H9 (cell line): ENCODE data around the gene PANK2. TPM values are rescaled to one million over a fixed set of nuclear protein-coding genes. Genes with fewer than 3 reads are reported as not detected.
A peak's percentile ranks its signal among the peaks of the same experiment; 100 is the strongest.

Experiments used
- DNase-seq: peaks from one replicate; pipeline ENCODE4 v3.0.0-alpha.2; 2017
- H2AFZ ChIP-seq: one replicate; pipeline ENCODE4 v1.6.1; 2013; ENCODE audit warnings: mild to moderate bottlenecking, low read length, control low read depth, moderate library complexity
- H2AK5ac ChIP-seq: 2 replicates; pipeline ENCODE4 v1.6.1; 2013; ENCODE audit warnings: low read length, control low read depth, mixed read lengths; ENCODE audit not compliant: insufficient read length
- H2BK120ac ChIP-seq: one replicate; pipeline ENCODE4 v1.6.1; 2013; ENCODE audit warnings: low read depth, mild to moderate bottlenecking, low read length, control low read depth, inconsistent platforms; ENCODE audit not compliant: poor library complexity, severe bottlenecking
- H2BK12ac ChIP-seq: 2 replicates; pipeline ENCODE4 v1.6.1; 2013; ENCODE audit warnings: low read length, control low read depth, mixed read lengths, low read depth; ENCODE audit not compliant: insufficient read length
- H2BK15ac ChIP-seq: 2 replicates; pipeline ENCODE4 v1.6.1; 2013; ENCODE audit warnings: low read depth, low read length, control low read depth
- H2BK20ac ChIP-seq: one replicate; pipeline ENCODE4 v1.6.1; 2013; ENCODE audit warnings: low read depth, mild to moderate bottlenecking, low read length, control low read depth, inconsistent platforms; ENCODE audit not compliant: poor library complexity, severe bottlenecking
- H2BK5ac ChIP-seq: 2 replicates; pipeline ENCODE4 v1.6.1; 2013; ENCODE audit warnings: low read length, control low read depth, mixed read lengths; ENCODE audit not compliant: insufficient read length
- H3K14ac ChIP-seq: 2 replicates; pipeline ENCODE4 v1.6.1; 2013; ENCODE audit warnings: low read length, control low read depth; ENCODE audit not compliant: insufficient read depth
- H3K18ac ChIP-seq: 2 replicates; pipeline ENCODE4 v1.6.1; 2013; ENCODE audit warnings: low read depth, mild to moderate bottlenecking, mixed read lengths, low read length, control low read depth; ENCODE audit not compliant: insufficient read length
- H3K23ac ChIP-seq: 2 replicates; pipeline ENCODE4 v1.6.1; 2013; ENCODE audit warnings: low read length, control low read depth, mixed read lengths, low read depth; ENCODE audit not compliant: insufficient read length
- H3K23me2 ChIP-seq: 2 replicates; pipeline ENCODE4 v1.6.1; 2013; ENCODE audit warnings: low read depth, mild to moderate bottlenecking, mixed read lengths, low read length, control low read depth; ENCODE audit not compliant: insufficient read length, poor library complexity, severe bottlenecking
- H3K27ac ChIP-seq: 2 replicates; pipeline ENCODE4 v1.5.1; 2013; ENCODE audit warnings: low read length, control low read depth, mixed read lengths, low read depth; ENCODE audit not compliant: insufficient read length
- H3K27me3 ChIP-seq: 2 replicates; pipeline ENCODE4 v1.6.1; 2013; ENCODE audit warnings: low read length, control low read depth, inconsistent platforms; ENCODE audit not compliant: insufficient read depth
- H3K4ac ChIP-seq: 2 replicates; pipeline ENCODE4 v1.6.1; 2013; ENCODE audit warnings: low read depth, mild to moderate bottlenecking, control low read depth, inconsistent platforms, low read length, moderate library complexity
- H3K4me1 ChIP-seq: 2 replicates; pipeline ENCODE4 v1.6.1; 2013; ENCODE audit warnings: low read length, control low read depth, inconsistent platforms; ENCODE audit not compliant: insufficient read depth
- H3K4me2 ChIP-seq: 2 replicates; pipeline ENCODE4 v1.6.1; 2013; ENCODE audit warnings: low read length, control low read depth, mixed read lengths; ENCODE audit not compliant: insufficient read length, insufficient read depth
- H3K56ac ChIP-seq: 2 replicates; pipeline ENCODE4 v1.6.1; 2013; ENCODE audit warnings: low read depth, mild to moderate bottlenecking, mixed read lengths, low read length, control low read depth; ENCODE audit not compliant: insufficient read length
- H3K79me1 ChIP-seq: 2 replicates; pipeline ENCODE4 v1.6.1; 2013; ENCODE audit warnings: low read depth, mild to moderate bottlenecking, moderate library complexity, low read length, control low read depth, inconsistent platforms; ENCODE audit not compliant: insufficient read depth, poor library complexity, severe bottlenecking
- H3K79me2 ChIP-seq: 2 replicates; pipeline ENCODE4 v1.6.1; 2013; ENCODE audit warnings: low read length, control low read depth, inconsistent platforms; ENCODE audit not compliant: insufficient read depth
- H3K9ac ChIP-seq: 2 replicates; pipeline ENCODE4 v1.6.1; 2013; ENCODE audit warnings: low read length, control low read depth, mixed read lengths; ENCODE audit not compliant: insufficient read length; ENCODE audit errors: extremely low read depth
- H3K9me3 ChIP-seq: one replicate; pipeline ENCODE4 v1.6.1; 2013; ENCODE audit warnings: low read depth, low read length, inconsistent platforms; ENCODE audit not compliant: control insufficient read depth
- H3T11ph ChIP-seq: one replicate; pipeline ENCODE4 v1.6.1; 2013; ENCODE audit warnings: mild to moderate bottlenecking, low read length, control low read depth, inconsistent platforms
- H4K20me1 ChIP-seq: one replicate; pipeline ENCODE4 v1.6.1; 2013; ENCODE audit not compliant: control insufficient read depth, insufficient read length, insufficient read depth
- H4K5ac ChIP-seq: 2 replicates; pipeline ENCODE4 v1.6.1; 2013; ENCODE audit warnings: low read depth, mild to moderate bottlenecking, mixed read lengths, low read length, control low read depth; ENCODE audit not compliant: insufficient read length
- H4K8ac ChIP-seq: replicated peaks from 2 replicates; pipeline ENCODE4 v1.6.1; 2013; ENCODE audit warnings: low read length, control low read depth, mixed read lengths, low read depth; ENCODE audit not compliant: insufficient read length
- H4K91ac ChIP-seq: 2 replicates; pipeline ENCODE4 v1.6.1; 2013; ENCODE audit warnings: low read depth, mild to moderate bottlenecking, moderate library complexity, mixed read lengths, low read length, control low read depth; ENCODE audit not compliant: insufficient read length
- H3K27ac Mint-ChIP-seq, 3 experiments: 2 replicates in 2 of 3; 3 replicates in 1 of 3; pipeline ENCODE4 v1.8.0; 2020 to 2021; ENCODE audit warnings: mixed read lengths in 3 of 3, mild to moderate bottlenecking in 1 of 3, moderate library complexity in 1 of 3
- H3K27me3 Mint-ChIP-seq: 2 replicates; pipeline ENCODE4 v1.8.0; 2021; ENCODE audit warnings: low read depth, mild to moderate bottlenecking, moderate library complexity, mixed read lengths
- H3K36me3 Mint-ChIP-seq, 3 experiments: 2 replicates in 2 of 3; 3 replicates in 1 of 3; pipeline ENCODE4 v1.8.0; 2020 to 2021; ENCODE audit warnings: low read depth in 3 of 3, mixed read lengths in 3 of 3; ENCODE audit not compliant: insufficient read depth in 1 of 3
- H3K4me1 Mint-ChIP-seq, 2 experiments: 2 replicates each; pipeline ENCODE4 v1.8.0; 2020; ENCODE audit warnings: mixed read lengths in 2 of 2
- H3K4me3 Mint-ChIP-seq, 2 experiments: 2 replicates in 1 of 2; 3 replicates in 1 of 2; pipeline ENCODE4 v1.8.0; 2020 to 2021; ENCODE audit warnings: mild to moderate bottlenecking in 2 of 2, mixed read lengths in 2 of 2, moderate library complexity in 1 of 2
- H3K9me3 Mint-ChIP-seq, 2 experiments: 2 replicates in 1 of 2; 3 replicates in 1 of 2; pipeline ENCODE4 v1.8.0; 2020; ENCODE audit warnings: mild to moderate bottlenecking in 2 of 2, mixed read lengths in 2 of 2, moderate library complexity in 1 of 2
- WGBS: extraction: QIAGEN DNeasy Blood & Tissue Kit; methylation state at CpG from one replicate; pipeline ENCODE4 v1.1.7; 2013; ENCODE audit warnings: missing lambda C conversion rate, low lambda C conversion rate, mixed read lengths; ENCODE audit not compliant: insufficient read length; ENCODE audit errors: extremely low coverage; 5-methylcytosine and 5-hydroxymethylcytosine counted together
- total RNA-seq: library from RNA; stranded (reverse); gene quantifications from 2 replicates; pipeline ENCODE4 v1.2.1, GENCODE V29; 2021
- TF ChIP-seq, protein P1 (sequence below): fragments of 200-600 bp; sonication (generic); conservative IDR thresholded peaks from 3 replicates; pipeline ENCODE4 v1.8.0; 2021; ENCODE audit warnings: antibody characterized with exemption, mild to moderate bottlenecking

PANK2 gene
- total RNA-seq, 1 experiment from 2014 or later: 65.4 TPM

DNA sequence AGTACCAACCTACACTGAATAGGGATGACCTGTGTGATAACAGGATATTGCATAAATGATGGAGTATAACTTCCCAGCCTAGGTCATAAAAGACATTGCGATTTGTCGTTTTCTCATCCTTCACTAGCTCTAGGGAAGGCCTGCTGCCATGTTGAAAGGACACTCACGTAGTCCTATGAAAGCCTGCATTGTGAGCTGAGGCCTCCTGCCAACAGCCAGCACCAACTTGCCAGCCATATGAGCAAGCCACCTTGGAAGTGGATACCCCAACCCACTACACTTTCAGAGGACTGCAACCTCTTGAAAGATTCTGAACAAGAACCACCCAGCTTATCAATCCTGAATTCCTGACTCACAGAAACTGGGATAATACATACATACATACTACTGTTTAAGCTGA is 3.5 kb upstream of the PANK2 start:
- Histone ChIP-seq H2AFZ (no peak overlapping the region), H3K79me2 (peaks cover 12% of the 10 kb centered on the region), H3K18ac (no peak overlapping the region), H3K23ac (no peak overlapping the region), H2BK12ac (no peak overlapping the region), H3K4me2 (no peak overlapping the region), H3K9me3 (no peaks in the 10 kb centered on the region), H3K79me1 (no peaks in the 10 kb centered on the region), H3K4me1 (no peaks in the 10 kb centered on the region; the same call in 1 of the 2 replicates), H2BK15ac (no peak overlapping the region), H2BK120ac (no peak overlapping the region), H4K8ac (no peak overlapping the region), H2BK20ac (no peak overlapping the region), H3K27ac (no peak overlapping the region), H2AK5ac (no peak overlapping the region), H3K14ac (no peak overlapping the region), H3K23me2 (peaks cover 13% of the 10 kb centered on the region), H3K56ac (no peak overlapping the region), H3K4ac (no peak overlapping the region), H3K27me3 (no peaks in the 10 kb centered on the region), H4K5ac (no peak overlapping the region), H4K91ac (no peak overlapping the region), H3K9ac (no peak overlapping the region), H4K20me1 (no peaks in the 10 kb centered on the region), H2BK5ac (no peak overlapping the region), H3T11ph (no peak overlapping the region)
- no CpG with 5 or more reads among the region's 3 CpGs for WGBS
- TF ChIP-seq, protein P1, sequence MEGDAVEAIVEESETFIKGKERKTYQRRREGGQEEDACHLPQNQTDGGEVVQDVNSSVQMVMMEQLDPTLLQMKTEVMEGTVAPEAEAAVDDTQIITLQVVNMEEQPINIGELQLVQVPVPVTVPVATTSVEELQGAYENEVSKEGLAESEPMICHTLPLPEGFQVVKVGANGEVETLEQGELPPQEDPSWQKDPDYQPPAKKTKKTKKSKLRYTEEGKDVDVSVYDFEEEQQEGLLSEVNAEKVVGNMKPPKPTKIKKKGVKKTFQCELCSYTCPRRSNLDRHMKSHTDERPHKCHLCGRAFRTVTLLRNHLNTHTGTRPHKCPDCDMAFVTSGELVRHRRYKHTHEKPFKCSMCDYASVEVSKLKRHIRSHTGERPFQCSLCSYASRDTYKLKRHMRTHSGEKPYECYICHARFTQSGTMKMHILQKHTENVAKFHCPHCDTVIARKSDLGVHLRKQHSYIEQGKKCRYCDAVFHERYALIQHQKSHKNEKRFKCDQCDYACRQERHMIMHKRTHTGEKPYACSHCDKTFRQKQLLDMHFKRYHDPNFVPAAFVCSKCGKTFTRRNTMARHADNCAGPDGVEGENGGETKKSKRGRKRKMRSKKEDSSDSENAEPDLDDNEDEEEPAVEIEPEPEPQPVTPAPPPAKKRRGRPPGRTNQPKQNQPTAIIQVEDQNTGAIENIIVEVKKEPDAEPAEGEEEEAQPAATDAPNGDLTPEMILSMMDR: no peak
- peaks cover 4 to 5% of the 10 kb centered on the region in 2 experiments; a peak in 2 of 5 replicates for H3K9me3 Mint-ChIP-seq
- H3K27me3 Mint-ChIP-seq: no peaks in the 10 kb centered on the region
- no peak for DNase-seq
- no peak overlapping the region for H3K4me3 Mint-ChIP-seq
- H3K36me3 Mint-ChIP-seq: peaks cover 9 to 20% (median 14%) of the 10 kb centered on the region in 3 experiments
- peaks cover 13 to 15% of the 10 kb centered on the region in 2 experiments for H3K4me1 Mint-ChIP-seq
- 0 out of 7 replicates have a peak overlapping the region, but pooled peaks of 1 of the 3 experiments have one; percentile 49 for H3K27ac Mint-ChIP-seq
